CD4-positive, CD25-positive, alpha-beta regulatory T cell (primary cell): ENCODE results near the gene MATCAP1. TPM values are rescaled to one million over a fixed set of nuclear protein-coding genes. Genes with fewer than 3 reads are reported as not detected.
A peak's percentile ranks its signal among the peaks of the same experiment; 100 is the strongest.

Experiments
- ATAC-seq, 2 donors: fragments of 150-1000 bp; cut with Tn5 transposase; one replicate each; pipeline ENCODE4 v1.10.0; 2021; ENCODE audit warnings: low read depth in 2 of 2, moderate number of reproducible peaks in 2 of 2, moderate library complexity in 1 of 2
- DNase-seq, 3 donors: peaks; one replicate each; pipeline versions ENCODE4 v3.0.0 to v3.0.0-alpha.2; 2012 to 2022; ENCODE audit warnings: mixed read lengths in 1 of 3
- H3K27ac ChIP-seq: one replicate; pipeline ENCODE4 v1.7.0; 2013; ENCODE audit warnings: mild to moderate bottlenecking, low read length; ENCODE audit not compliant: insufficient read depth, poor library complexity, severe bottlenecking
- H3K27me3 ChIP-seq: one replicate; pipeline ENCODE4 v1.7.0; 2013; ENCODE audit warnings: low read length; ENCODE audit not compliant: control insufficient read depth, insufficient read depth
- H3K36me3 ChIP-seq: one replicate; pipeline ENCODE4 v1.7.0; 2013; ENCODE audit warnings: mild to moderate bottlenecking, low read length, moderate library complexity; ENCODE audit not compliant: control insufficient read depth, insufficient read depth
- H3K4me1 ChIP-seq: 2 replicates; pipeline ENCODE4 v1.7.0; 2013; ENCODE audit warnings: mild to moderate bottlenecking, low read length; ENCODE audit not compliant: insufficient read depth, control insufficient read depth, poor library complexity, severe bottlenecking
- H3K4me3 ChIP-seq: one replicate; pipeline ENCODE4 v1.7.0; 2013; ENCODE audit warnings: low read depth, mild to moderate bottlenecking, low read length, moderate library complexity
- H3K9me3 ChIP-seq, 2 experiments: 1 replicate in 1 of 2; 2 replicates in 1 of 2; pipeline ENCODE4 v1.7.0; 2013; ENCODE audit warnings: low read length in 2 of 2, mild to moderate bottlenecking in 1 of 2, moderate library complexity in 1 of 2; ENCODE audit not compliant: control insufficient read depth in 2 of 2
- H3K27ac Mint-ChIP-seq, 3 donors: one replicate each; pipeline ENCODE4 v1.8.0; 2020 to 2022; ENCODE audit warnings: mild to moderate bottlenecking in 3 of 3, mixed read lengths in 3 of 3, moderate library complexity in 2 of 3
- H3K27me3 Mint-ChIP-seq: one replicate; pipeline ENCODE4 v1.8.0; 2022; ENCODE audit warnings: mild to moderate bottlenecking, mixed read lengths
- H3K36me3 Mint-ChIP-seq: one replicate; pipeline ENCODE4 v1.8.0; 2020; ENCODE audit warnings: mixed read lengths
- H3K4me1 Mint-ChIP-seq, 4 donors: one replicate each; pipeline ENCODE4 v1.8.0; 2020 to 2022; ENCODE audit warnings: mixed read lengths in 4 of 4, mild to moderate bottlenecking in 1 of 4
- H3K4me3 Mint-ChIP-seq, 4 donors: one replicate each; pipeline ENCODE4 v1.8.0; 2020 to 2022; ENCODE audit warnings: mild to moderate bottlenecking in 4 of 4, mixed read lengths in 4 of 4, moderate library complexity in 3 of 4
- H3K9me3 Mint-ChIP-seq, 7 donors: one replicate each; pipeline ENCODE4 v1.8.0; 2020 to 2022; ENCODE audit warnings: mixed read lengths in 7 of 7, mild to moderate bottlenecking in 3 of 7, moderate library complexity in 2 of 7
- polyA plus RNA-seq, 4 donors: library from polyadenylated mRNA; unstranded; fragments of 300-500 nt; fragmentation: Illumina TruSeq; gene quantifications; one replicate each; pipeline ENCODE4 v1.2.3, GENCODE V29; 2021
- total RNA-seq: library from RNA; stranded (reverse); gene quantifications from one replicate; pipeline ENCODE4 v1.2.3, GENCODE V29; 2022

The MATCAP1 gene
- total and polyA plus RNA-seq, 5 donors from 2014 or later: 0.80 to 19.6 TPM; not detected in 3

DNA sequence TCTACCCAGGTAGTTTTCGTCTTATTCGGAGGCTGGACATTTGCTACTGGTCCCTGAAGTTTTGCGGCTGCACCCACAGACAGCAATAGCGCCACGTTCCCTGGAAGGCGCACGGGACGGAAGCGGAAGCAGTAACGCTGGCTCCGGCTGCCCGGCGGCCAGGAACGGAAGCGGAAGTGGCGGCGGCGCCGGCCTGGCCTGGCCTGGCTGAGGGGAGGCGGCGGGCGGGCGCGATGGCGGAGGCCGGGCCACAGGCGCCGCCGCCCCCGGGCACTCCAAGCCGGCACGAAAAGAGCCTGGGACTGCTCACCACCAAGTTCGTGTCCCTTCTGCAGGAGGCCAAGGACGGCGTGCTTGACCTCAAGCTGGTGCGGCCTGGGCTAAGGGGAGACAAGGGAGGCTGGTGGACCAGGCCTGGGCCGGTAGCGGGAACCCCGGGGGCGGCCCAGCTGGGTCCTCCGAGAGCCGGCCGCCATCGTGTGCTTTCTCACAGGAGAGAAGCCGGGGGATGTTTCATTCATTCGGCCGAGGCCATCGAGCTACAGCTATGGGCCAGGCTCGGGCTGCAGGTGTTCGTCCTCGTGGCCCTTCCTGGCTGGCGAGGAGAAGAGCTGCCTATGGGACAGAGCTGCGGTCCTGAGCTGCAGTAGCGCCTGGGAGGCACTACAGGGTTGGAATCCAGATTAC lies 8.4 kb upstream of the MATCAP1 start, which contains the start of gene E2F4:
TSS of gene E2F4 (plus strand) at position 161 of the 687 bp plus-strand sequence. CDS start at position 234, 73 bp downstream.
- Histone ChIP-seq H3K27me3 (no peaks in the 10 kb centered on the region), H3K4me3 (peak within 1 kb of the TSS; percentile 82), H3K36me3 (peaks cover 34% of the 10 kb centered on the region), H3K4me1 (peaks cover 26% of the 10 kb centered on the region), H3K9me3 (no peaks in the 10 kb centered on the region), H3K27ac (peak within 1 kb of the TSS; percentile 78)
- Mint-ChIP-seq H3K27me3 (no peaks in the 10 kb centered on the region), H3K9me3 (no peaks in the 10 kb centered on the region), H3K36me3 (peaks cover 24% of the 10 kb centered on the region), H3K4me1 (peaks cover 9 to 53% (median 26%) of the 10 kb centered on the region in 4 donors), H3K27ac (peak within 1 kb of the TSS; percentile 86 to 95 (median 88)), H3K4me3 (peak within 1 kb of the TSS; percentile 90 to 97 (median 94))
- peak; percentile 79 to 95 (median 83) for DNase-seq
- ATAC-seq: peak; percentile 93 to 96

DNA sequence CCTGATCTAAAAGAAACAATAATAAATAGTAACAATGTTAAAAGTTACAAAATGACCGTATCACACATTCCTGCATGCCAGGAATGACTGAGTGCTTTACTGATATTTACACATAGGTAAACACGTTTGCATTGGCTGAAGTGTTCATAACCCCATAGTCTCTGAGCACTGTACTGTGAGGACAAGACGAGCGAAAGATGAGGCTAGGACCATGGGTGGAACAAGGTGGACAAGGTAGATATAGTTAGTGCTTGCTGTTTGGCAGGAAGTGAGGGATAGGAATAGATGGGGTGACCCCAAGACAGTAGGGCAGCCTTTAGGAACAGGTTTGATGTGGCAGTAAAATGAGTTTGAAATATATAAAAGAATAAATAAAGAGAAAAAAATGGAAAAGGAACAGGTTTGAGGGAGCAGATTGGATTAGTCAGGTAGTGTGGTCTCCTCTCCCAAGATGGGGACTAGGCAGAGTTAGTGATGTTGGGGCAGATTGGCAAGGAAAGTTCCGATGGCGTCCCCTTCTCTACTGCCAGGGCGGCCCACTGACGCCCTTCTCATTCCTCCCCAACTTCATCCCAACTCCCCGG lies 7.7 kb upstream of the MATCAP1 start:
- Mint-ChIP-seq H3K27me3 (no peaks in the 10 kb centered on the region), H3K4me1 (peaks cover 9 to 50% (median 20%) of the 10 kb centered on the region in 4 donors), H3K27ac (peak overlapping the region; percentile 48 to 95 (median 88)), H3K4me3 (peak overlapping the region; percentile 90 to 97 (median 94)), H3K9me3 (no peaks in the 10 kb centered on the region), H3K36me3 (peaks cover 17% of the 10 kb centered on the region)
- peak overlapping the region; percentile 78 for H3K27ac ChIP-seq
- ATAC-seq (no peak), DNase-seq (no peak)
- H3K36me3 ChIP-seq: peaks cover 28% of the 10 kb centered on the region
- H3K9me3 ChIP-seq: no peaks in the 10 kb centered on the region
- peaks cover under 1% of the 10 kb centered on the region for H3K27me3 ChIP-seq
- H3K4me3 ChIP-seq: peak overlapping the region; percentile 76
- H3K4me1 ChIP-seq: peaks cover 26% of the 10 kb centered on the region

DNA sequence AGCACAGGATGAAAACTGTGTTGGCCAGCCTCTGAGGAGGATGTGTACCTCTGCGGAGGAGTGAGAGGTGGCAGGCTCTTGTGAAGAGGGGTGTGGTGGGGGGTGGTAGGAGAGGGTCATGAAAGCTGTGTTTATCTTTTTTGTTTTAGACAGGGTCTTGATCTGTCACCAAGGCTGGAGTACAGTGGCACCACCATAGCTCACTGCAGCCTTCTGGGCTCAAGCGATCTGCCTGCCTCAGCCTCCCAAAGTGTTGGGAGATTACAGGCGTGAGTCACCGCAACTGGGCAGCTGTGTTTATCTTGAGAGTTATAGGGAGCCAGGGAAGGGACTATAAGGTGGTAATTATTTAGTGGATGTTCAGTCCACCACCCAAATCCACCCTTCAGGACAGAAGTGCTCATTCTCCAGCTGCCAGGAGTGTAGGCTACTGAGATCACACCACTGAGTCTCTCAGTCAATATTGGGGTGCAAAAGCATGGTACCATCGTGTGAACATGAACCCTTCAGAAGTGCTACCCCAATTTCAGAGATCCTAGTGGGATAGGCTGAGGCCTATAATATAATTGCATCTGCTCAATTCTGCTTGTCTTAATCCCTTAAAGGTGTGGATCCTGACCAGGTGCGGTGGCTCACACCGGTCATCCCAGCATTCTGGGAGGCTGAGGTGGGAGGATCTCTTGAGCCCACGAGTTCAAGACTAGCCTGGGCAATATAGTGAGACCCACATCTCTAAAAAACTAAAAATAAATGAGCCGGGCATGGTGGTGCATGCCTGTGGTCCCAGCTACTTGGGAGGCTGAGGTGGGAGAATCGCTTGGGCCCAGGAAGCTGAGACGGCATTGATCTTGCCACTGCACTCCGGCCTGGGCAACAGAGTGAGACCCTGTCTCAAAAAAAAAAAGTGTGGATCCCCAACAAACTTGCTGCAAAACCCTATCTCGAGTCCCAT lies 7.0 kb upstream of the MATCAP1 start:
- H3K36me3 ChIP-seq: peaks cover 20% of the 10 kb centered on the region
- Mint-ChIP-seq H3K27me3 (peaks cover 4% of the 10 kb centered on the region), H3K4me3 (peak overlapping the region in 3 of 4 donors; percentile 90 to 97 (median 96)), H3K36me3 (peaks cover 10% of the 10 kb centered on the region), H3K4me1 (peaks cover 9 to 48% (median 17%) of the 10 kb centered on the region in 4 donors), H3K9me3 (no peaks in the 10 kb centered on the region), H3K27ac (peak overlapping the region in 1 of 3 donors; percentile 88)
- DNase-seq (no peak), ATAC-seq (no peak)
- no peaks in the 10 kb centered on the region for H3K9me3 ChIP-seq
- peaks cover 3% of the 10 kb centered on the region for H3K27me3 ChIP-seq
- H3K4me1 ChIP-seq: peaks cover 29% of the 10 kb centered on the region
- H3K4me3 ChIP-seq: no peak overlapping the region
- H3K27ac ChIP-seq: no peak overlapping the region

DNA sequence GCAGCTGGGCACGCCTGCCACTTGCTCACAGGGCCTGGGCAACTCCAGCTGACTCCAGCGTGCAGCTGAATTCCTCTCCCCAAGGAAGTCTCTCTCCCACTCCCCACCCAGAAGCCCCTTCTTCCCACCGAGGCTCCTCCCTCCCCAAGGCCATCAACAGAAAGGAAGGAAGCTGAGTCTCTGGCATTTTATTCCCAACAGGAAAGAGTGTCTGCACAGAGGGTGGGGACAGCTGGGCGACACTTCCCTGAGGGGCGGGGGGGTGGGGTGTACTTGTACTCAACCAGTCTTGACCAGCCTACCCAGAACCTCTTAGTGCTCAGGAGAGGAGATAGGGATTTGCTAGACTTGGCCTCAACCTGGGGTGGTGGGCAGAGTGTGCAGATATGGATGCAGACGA lies 6.3 kb upstream of the MATCAP1 start, which contains the start of gene EXOC3L1:
TSS of gene EXOC3L1 (minus strand) at position 96 of the 400 bp plus-strand sequence. CDS start 460 bp downstream, outside the sequence.
- Mint-ChIP-seq H3K9me3 (no peaks in the 10 kb centered on the region), H3K27ac (no peak within 1 kb of the TSS), H3K36me3 (peaks cover 3% of the 10 kb centered on the region), H3K4me3 (peak within 1 kb of the TSS in 2 of 4 donors; percentile 54 to 97), H3K27me3 (peaks cover 10% of the 10 kb centered on the region), H3K4me1 (peaks cover 13 to 49% (median 23%) of the 10 kb centered on the region in 4 donors)
- H3K36me3 ChIP-seq: peaks cover 13% of the 10 kb centered on the region
- no peak within 1 kb of the TSS for H3K27ac ChIP-seq
- no peak for ATAC-seq
- DNase-seq: no peak
- peaks cover 35% of the 10 kb centered on the region for H3K4me1 ChIP-seq
- H3K27me3 ChIP-seq: peaks cover 3% of the 10 kb centered on the region
- no peaks in the 10 kb centered on the region for H3K9me3 ChIP-seq
- no peak within 1 kb of the TSS for H3K4me3 ChIP-seq

DNA sequence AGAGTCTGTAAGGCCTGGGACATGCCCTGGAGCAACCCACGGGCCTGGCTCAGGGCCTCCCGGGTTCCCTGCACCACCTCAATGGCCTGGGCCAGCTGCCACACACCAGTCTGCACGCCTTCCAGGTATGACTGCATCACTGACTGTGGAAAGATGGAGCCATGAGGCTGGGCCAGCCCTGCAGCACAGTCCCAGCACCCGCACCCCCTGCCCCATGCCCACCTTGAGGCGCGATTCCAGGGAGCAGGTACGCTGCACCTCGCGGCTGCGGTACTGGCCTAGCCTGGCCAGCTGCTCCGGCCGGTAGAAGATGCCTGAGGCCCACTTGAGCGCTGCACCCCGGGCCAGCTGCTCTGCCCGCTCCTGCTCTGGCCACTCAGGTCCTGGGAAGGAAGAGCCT lies 5.0 kb upstream of the MATCAP1 start:
- peaks cover under 1% of the 10 kb centered on the region for H3K36me3 ChIP-seq
- no peaks in the 10 kb centered on the region for H3K36me3 Mint-ChIP-seq
- no peak overlapping the region for H3K27ac ChIP-seq
- DNase-seq (no peak), ATAC-seq (no peak)
- H3K9me3 Mint-ChIP-seq: no peaks in the 10 kb centered on the region
- peaks cover 42% of the 10 kb centered on the region for H3K4me1 ChIP-seq
- no peak overlapping the region for H3K27ac Mint-ChIP-seq
- no peak overlapping the region for H3K4me3 ChIP-seq
- no peak overlapping the region for H3K4me3 Mint-ChIP-seq
- H3K27me3 ChIP-seq: peaks cover 3% of the 10 kb centered on the region
- peaks cover 10% of the 10 kb centered on the region for H3K27me3 Mint-ChIP-seq
- peaks cover 13 to 43% (median 21%) of the 10 kb centered on the region in 4 donors for H3K4me1 Mint-ChIP-seq
- no peaks in the 10 kb centered on the region for H3K9me3 ChIP-seq

DNA sequence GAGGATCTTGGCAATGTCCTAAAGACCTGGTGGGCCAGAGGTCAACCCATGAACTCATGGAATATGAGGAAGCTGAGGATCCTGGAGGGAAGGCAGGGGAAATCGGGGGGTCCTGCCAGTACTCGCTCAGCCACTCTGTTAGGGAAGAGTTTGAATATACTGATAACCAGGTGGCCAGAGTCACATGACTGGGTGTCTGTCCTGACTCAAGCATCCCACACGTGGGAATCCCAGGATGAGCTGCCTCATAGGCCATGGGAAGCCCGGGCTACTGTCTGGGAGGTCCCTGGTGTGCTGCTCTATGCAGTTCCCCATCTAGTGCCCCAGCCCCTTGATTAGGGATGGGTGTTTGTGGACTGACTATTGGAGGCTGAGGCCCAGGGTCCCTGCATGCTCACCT lies 4.6 kb upstream of the MATCAP1 start:
- peaks cover 10% of the 10 kb centered on the region for H3K27me3 Mint-ChIP-seq
- H3K27ac Mint-ChIP-seq: no peak overlapping the region
- no peaks in the 10 kb centered on the region for H3K9me3 ChIP-seq
- no peak overlapping the region for H3K27ac ChIP-seq
- H3K4me1 Mint-ChIP-seq: peaks cover 13 to 38% (median 17%) of the 10 kb centered on the region in 4 donors
- H3K4me1 ChIP-seq: peaks cover 38% of the 10 kb centered on the region
- no peaks in the 10 kb centered on the region for H3K36me3 Mint-ChIP-seq
- H3K4me3 ChIP-seq: no peak overlapping the region
- no peaks in the 10 kb centered on the region for H3K9me3 Mint-ChIP-seq
- ATAC-seq (no peak), DNase-seq (no peak)
- H3K27me3 ChIP-seq: peaks cover 3% of the 10 kb centered on the region
- H3K4me3 Mint-ChIP-seq: peak overlapping the region in 2 of 4 donors; percentile 62 to 69
- no peaks in the 10 kb centered on the region for H3K36me3 ChIP-seq

DNA sequence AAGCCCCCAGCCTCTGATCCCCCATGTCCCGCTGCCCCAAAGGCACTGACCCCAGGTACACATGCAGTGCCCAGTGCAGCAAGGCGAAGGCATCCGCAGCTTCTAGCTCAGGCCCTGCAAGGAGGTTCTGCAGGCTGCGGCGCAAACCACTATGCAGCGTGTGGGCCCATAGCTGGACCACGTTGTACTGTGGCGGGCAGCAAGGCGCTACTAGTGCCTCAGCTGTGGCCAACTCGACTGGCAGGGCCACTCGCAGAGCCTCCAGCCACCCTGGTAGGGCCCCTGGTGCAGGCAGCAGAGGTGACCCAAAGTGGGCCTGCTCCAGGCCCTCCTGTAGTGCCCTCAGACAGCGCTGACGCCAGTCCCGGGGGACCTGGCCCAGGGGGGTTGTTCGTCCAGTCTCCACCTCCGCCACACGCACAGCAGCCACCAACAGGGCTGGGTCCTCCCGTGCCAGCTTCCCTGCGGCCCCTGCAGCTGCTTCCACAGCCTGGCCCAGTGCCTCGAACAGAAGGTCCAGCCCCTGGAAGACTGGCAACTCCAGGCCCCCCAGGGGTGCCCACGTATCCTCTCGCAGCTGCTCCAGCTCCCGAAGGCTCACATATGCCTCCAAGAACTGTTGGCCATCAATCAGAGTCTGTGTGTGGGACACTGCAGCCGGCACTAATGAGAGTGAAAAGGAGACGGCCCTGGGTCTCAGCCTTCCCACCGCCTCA lies 3.6 kb upstream of the MATCAP1 start:
- Mint-ChIP-seq H3K9me3 (no peaks in the 10 kb centered on the region), H3K36me3 (no peaks in the 10 kb centered on the region), H3K4me3 (peak overlapping the region in 1 of 4 donors; percentile 27), H3K4me1 (peaks cover 12 to 28% (median 15%) of the 10 kb centered on the region in 4 donors), H3K27ac (no peak overlapping the region), H3K27me3 (peaks cover 10% of the 10 kb centered on the region)
- no peak overlapping the region for H3K4me3 ChIP-seq
- peaks cover 3% of the 10 kb centered on the region for H3K27me3 ChIP-seq
- no peak overlapping the region for H3K27ac ChIP-seq
- ATAC-seq (no peak), DNase-seq (no peak)
- H3K36me3 ChIP-seq: no peaks in the 10 kb centered on the region
- no peaks in the 10 kb centered on the region for H3K9me3 ChIP-seq
- H3K4me1 ChIP-seq: peaks cover 28% of the 10 kb centered on the region
